Measurements from ENCODE around the gene GLYATL2.

DNA sequence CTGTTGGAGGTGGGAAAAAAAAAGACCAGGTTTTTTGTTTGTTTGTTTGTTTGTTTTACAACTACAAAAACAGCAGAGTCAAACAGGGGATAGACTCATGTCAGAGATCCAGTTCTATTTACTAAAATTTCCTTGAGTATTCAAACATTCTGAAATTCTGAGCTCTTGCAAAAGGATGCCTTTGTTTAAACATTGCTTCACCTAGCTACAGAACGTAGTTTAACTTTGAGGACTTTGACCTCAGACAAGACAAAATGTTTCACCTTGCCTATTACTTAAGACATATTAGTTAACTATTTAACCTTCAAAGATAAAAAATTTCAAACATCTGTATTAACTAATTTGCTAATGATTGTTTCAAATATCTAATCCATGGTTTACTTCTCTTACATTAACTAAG lies 36.1 kb upstream of the GLYATL2 start:
- TF ChIP-seq, protein P1, sequence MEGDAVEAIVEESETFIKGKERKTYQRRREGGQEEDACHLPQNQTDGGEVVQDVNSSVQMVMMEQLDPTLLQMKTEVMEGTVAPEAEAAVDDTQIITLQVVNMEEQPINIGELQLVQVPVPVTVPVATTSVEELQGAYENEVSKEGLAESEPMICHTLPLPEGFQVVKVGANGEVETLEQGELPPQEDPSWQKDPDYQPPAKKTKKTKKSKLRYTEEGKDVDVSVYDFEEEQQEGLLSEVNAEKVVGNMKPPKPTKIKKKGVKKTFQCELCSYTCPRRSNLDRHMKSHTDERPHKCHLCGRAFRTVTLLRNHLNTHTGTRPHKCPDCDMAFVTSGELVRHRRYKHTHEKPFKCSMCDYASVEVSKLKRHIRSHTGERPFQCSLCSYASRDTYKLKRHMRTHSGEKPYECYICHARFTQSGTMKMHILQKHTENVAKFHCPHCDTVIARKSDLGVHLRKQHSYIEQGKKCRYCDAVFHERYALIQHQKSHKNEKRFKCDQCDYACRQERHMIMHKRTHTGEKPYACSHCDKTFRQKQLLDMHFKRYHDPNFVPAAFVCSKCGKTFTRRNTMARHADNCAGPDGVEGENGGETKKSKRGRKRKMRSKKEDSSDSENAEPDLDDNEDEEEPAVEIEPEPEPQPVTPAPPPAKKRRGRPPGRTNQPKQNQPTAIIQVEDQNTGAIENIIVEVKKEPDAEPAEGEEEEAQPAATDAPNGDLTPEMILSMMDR (IDR thresholded peaks at IDR 0.05; ENCODE audit: low read length): no peak
- TF ChIP-seq EZH2 (optimal IDR thresholded peaks at IDR 0.05; ENCODE audit: low read depth, low read length): no peak

Data from MM.1S (cell line).